Suprapubic skin (tissue), 4 donors: ENCODE measurements around the gene MEIS1.

ENCODE experiments used
- EP300 ChIP-seq: sonication (generic); formaldehyde crosslinking; IDR thresholded peaks from one replicate; pipeline ENCODE4 v1.6.1; 2017; ENCODE audit warnings: antibody characterized with exemption
- POLR2AphosphoS5 ChIP-seq, 3 donors: sonication (generic); formaldehyde crosslinking; IDR thresholded peaks; one replicate each; pipeline ENCODE4 v1.6.1; 2017; ENCODE audit warnings: antibody characterized with exemption in 3 of 3

DNA sequence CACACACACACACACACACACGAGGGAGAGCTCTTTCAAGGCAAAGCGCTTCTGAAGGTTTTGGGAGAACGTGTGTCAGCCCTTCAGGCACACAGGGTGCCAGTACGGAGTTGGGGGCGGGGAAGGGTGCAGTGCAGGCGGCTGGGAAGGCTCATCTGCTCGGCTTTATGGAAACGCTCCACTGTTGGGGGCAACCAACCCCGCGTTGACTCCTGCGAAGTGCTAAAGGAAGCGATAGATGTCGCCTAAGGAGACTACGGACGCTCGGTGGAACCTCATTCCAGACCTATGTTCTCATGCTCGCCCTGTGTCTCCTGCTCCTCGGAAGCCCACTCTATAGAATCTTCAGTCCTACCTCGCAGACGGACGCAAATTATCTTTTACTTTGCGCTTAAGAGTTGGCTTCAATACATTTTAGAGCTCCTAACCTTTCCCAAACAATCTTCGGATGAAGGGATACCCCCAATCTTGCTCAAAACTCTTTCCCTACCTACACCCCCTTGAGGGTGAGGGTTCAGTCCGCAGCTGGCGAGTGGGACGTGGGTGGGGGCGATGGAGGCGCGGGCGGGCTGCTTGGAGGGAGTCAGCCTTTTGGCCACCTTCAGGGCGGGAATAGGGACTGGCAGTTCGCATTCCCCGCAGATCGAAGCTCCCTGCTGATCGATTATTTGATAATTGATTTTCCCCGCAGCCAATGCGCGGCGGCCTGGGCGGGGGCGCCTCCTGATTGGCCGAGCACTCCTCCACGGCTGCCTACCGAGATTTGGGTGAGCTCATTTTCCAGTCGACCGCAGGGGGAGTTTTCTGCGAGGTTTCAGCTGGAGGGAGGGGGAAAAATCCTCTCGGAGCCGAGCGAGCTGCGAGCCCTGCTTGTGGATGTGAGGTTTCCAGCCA is 1.9 kb upstream of the MEIS1 start:
- TF ChIP-seq EP300, result no peak
- peak in 1 of 3 donors; percentile 11 for TF ChIP-seq POLR2AphosphoS5 (IDR thresholded peaks at IDR 0.05)
